GM18951 (cell line): Measurements from ENCODE around the gene RNF114.
"Not testable (repeated sequence)": the region's sequence is repeated elsewhere in the genome, so short reads cannot be mapped to it uniquely, and the experiment has no call there.

Experiments
- POLR2A ChIP-seq: IDR thresholded peaks from 4 replicates; pipeline ENCODE4 v1.6.1; 2011; ENCODE audit warnings: mild to moderate bottlenecking; ENCODE audit not compliant: insufficient read length, insufficient read depth; ENCODE audit errors: extremely low read depth
- in situ Hi-C: fragments of 300-500 bp; cut with MboI; formaldehyde crosslinking; loops from one replicate; pipeline ENCODE4 v1.12.0; 2022; ENCODE audit warnings: low sequenced_read_pairs, mixed read lengths, inconsistent platforms; ENCODE audit not compliant: unreplicated experiment

The RNF114 gene

GRCh38 chr20:49893242-49894072, 42.7 kb upstream of the RNF114 start:
- in situ Hi-C loops: no loop called here
- TF ChIP-seq POLR2A: no peak

GRCh38 chr20:49894073-49894470, 42.1 kb upstream of the RNF114 start:
- no peak for TF ChIP-seq POLR2A
- in situ Hi-C loops: no loop called here

- in situ Hi-C loops: not testable (repeated sequence)
Observed at GRCh38 chr20:49895474-49896093, 40.6 kb upstream of the RNF114 start.

GRCh38 chr20:49896204-49896603, 40.0 kb upstream of the RNF114 start:
- TF ChIP-seq POLR2A: no peak
- in situ Hi-C loops: no loop called here

- TF ChIP-seq POLR2A: no peak
- in situ Hi-C loops: no loop called here
Observed at GRCh38 chr20:49899541-49900383, 36.4 kb upstream of the RNF114 start.

- in situ Hi-C loops: no loop called here
Observed at GRCh38 chr20:49901588-49901987, 34.6 kb upstream of the RNF114 start.

GRCh38 chr20:49904440-49905214, 31.6 kb upstream of the RNF114 start:
- in situ Hi-C loops: no loop called here
- TF ChIP-seq POLR2A: no peak

More at GRCh38 chr20:49901588-49901987, 34.6 kb upstream of the RNF114 start:
- no peak for TF ChIP-seq POLR2A

- in situ Hi-C loops: no loop called here
- TF ChIP-seq POLR2A: no peak
Observed at GRCh38 chr20:49905415-49906091, 30.6 kb upstream of the RNF114 start.

- in situ Hi-C loops: no loop called here
- no peak for TF ChIP-seq POLR2A
Observed at GRCh38 chr20:49906101-49906604, 30.0 kb upstream of the RNF114 start.

GRCh38 chr20:49906615-49907154, 29.5 kb upstream of the RNF114 start:
- no peak for TF ChIP-seq POLR2A
- in situ Hi-C loops: no loop called here

GRCh38 chr20:49907405-49908257, 28.6 kb upstream of the RNF114 start:
- in situ Hi-C loops: no loop called here
- no peak for TF ChIP-seq POLR2A

- in situ Hi-C loops: no loop called here
- TF ChIP-seq POLR2A: no peak
Observed at GRCh38 chr20:49908258-49908565, 28.0 kb upstream of the RNF114 start.
